OCI-LY1 (cell line): ENCODE measurements around the gene JADE1.

Experiments
- H2AFZ ChIP-seq: fragments of 200-600 bp; sonication (generic), shearing (Covaris generic); 2 replicates; pipeline ENCODE4 v1.6.0; 2014; ENCODE audit warnings: antibody characterized with exemption, mild to moderate bottlenecking, low read length
- H3F3A ChIP-seq: fragments of 200-600 bp; sonication (generic), shearing (Covaris generic); 2 replicates; pipeline ENCODE4 v1.6.0; 2014; ENCODE audit warnings: mild to moderate bottlenecking, antibody characterized with exemption, low read length, moderate library complexity; ENCODE audit not compliant: insufficient read depth
- H3K27ac ChIP-seq: fragments of 200-600 bp; sonication (generic); 2 replicates; pipeline ENCODE4 v1.5.1; 2014; ENCODE audit warnings: low read length, mixed run types, mild to moderate bottlenecking, low read depth; ENCODE audit not compliant: poor library complexity, severe bottlenecking
- H3K27me3 ChIP-seq: fragments of 200-600 bp; sonication (generic); 2 replicates; pipeline ENCODE4 v1.6.0; 2014; ENCODE audit warnings: antibody characterized with exemption, mild to moderate bottlenecking, low read length, moderate library complexity; ENCODE audit not compliant: insufficient read depth
- H3K36me3 ChIP-seq: fragments of 200-600 bp; sonication (generic); 2 replicates; pipeline ENCODE4 v1.6.1; 2014; ENCODE audit warnings: mild to moderate bottlenecking, antibody characterized with exemption, low read length, moderate library complexity, mixed read lengths; ENCODE audit not compliant: insufficient read depth
- H3K4me1 ChIP-seq: fragments of 200-600 bp; sonication (generic); 2 replicates; pipeline ENCODE4 v1.5.1; 2014; ENCODE audit warnings: mild to moderate bottlenecking, low read length, moderate library complexity; ENCODE audit not compliant: insufficient read depth, severe bottlenecking
- H3K4me2 ChIP-seq: fragments of 200-600 bp; sonication (generic), shearing (Covaris generic); 2 replicates; pipeline ENCODE4 v1.6.1; 2014; ENCODE audit warnings: low read length
- H3K4me3 ChIP-seq: fragments of 200-600 bp; sonication (generic); 2 replicates; pipeline ENCODE4 v1.5.1; 2014; ENCODE audit warnings: low read length, low read depth, mild to moderate bottlenecking, mixed read lengths; ENCODE audit not compliant: poor library complexity, severe bottlenecking
- H3K79me2 ChIP-seq: fragments of 200-600 bp; shearing (Covaris generic); 2 replicates; pipeline ENCODE4 v1.6.1; 2016; ENCODE audit warnings: mixed run types, low read length, mixed read lengths; ENCODE audit not compliant: insufficient read depth
- H3K9ac ChIP-seq: fragments of 200-600 bp; sonication (generic), shearing (Covaris generic); 2 replicates; pipeline ENCODE4 v1.6.1; 2014; ENCODE audit warnings: mild to moderate bottlenecking, low read length, mixed read lengths
- H3K9me2 ChIP-seq: fragments of 200-600 bp; sonication (generic), shearing (Covaris generic); 2 replicates; pipeline ENCODE4 v1.6.1; 2014; ENCODE audit warnings: low read depth, mild to moderate bottlenecking, low read length, mixed read lengths
- H3K9me3 ChIP-seq: fragments of 200-600 bp; shearing (Covaris generic); 2 replicates; pipeline ENCODE4 v1.6.1; 2014; ENCODE audit warnings: low read length, mixed read lengths
- H4K20me1 ChIP-seq: fragments of 200-600 bp; sonication (generic), shearing (Covaris generic); 2 replicates; pipeline ENCODE4 v1.6.0; 2016; ENCODE audit warnings: mild to moderate bottlenecking, low read length; ENCODE audit not compliant: insufficient read depth
- EZH2 ChIP-seq: fragments of 200-600 bp; sonication (generic), shearing (Covaris generic); IDR thresholded peaks from 2 replicates; pipeline ENCODE4 v1.8.0; 2017; ENCODE audit warnings: borderline replicate concordance, mixed run types, mild to moderate bottlenecking, antibody characterized with exemption, low read length, moderate library complexity, mixed read lengths
- TF ChIP-seq, protein P1 (sequence below): fragments of 200-600 bp; sonication (generic), shearing (Covaris generic); IDR thresholded peaks from 2 replicates; pipeline ENCODE4 v1.5.1; 2017; ENCODE audit warnings: mild to moderate bottlenecking, antibody characterized with exemption, low read length, moderate library complexity, mixed read lengths

JADE1 gene

GRCh38 chr4:128855621-128856020 lies 46.1 kb downstream of the JADE1 start:
- Histone ChIP-seq H3F3A (no peaks in the 10 kb centered on the region), H2AFZ (no peak overlapping the region), H3K79me2 (no peaks in the 10 kb centered on the region; the same call in 1 of the 2 replicates), H3K27me3 (no peaks in the 10 kb centered on the region), H3K4me3 (no peak overlapping the region), H3K4me2 (no peak overlapping the region), H3K9me2 (no peaks in the 10 kb centered on the region), H3K36me3 (peaks cover 98% of the 10 kb centered on the region), H3K9me3 (no peaks in the 10 kb centered on the region), H3K9ac (no peak overlapping the region), H4K20me1 (no peaks in the 10 kb centered on the region), H3K4me1 (no peaks in the 10 kb centered on the region), H3K27ac (no peak overlapping the region)
- TF ChIP-seq EZH2: no peak
- TF ChIP-seq, protein P1, sequence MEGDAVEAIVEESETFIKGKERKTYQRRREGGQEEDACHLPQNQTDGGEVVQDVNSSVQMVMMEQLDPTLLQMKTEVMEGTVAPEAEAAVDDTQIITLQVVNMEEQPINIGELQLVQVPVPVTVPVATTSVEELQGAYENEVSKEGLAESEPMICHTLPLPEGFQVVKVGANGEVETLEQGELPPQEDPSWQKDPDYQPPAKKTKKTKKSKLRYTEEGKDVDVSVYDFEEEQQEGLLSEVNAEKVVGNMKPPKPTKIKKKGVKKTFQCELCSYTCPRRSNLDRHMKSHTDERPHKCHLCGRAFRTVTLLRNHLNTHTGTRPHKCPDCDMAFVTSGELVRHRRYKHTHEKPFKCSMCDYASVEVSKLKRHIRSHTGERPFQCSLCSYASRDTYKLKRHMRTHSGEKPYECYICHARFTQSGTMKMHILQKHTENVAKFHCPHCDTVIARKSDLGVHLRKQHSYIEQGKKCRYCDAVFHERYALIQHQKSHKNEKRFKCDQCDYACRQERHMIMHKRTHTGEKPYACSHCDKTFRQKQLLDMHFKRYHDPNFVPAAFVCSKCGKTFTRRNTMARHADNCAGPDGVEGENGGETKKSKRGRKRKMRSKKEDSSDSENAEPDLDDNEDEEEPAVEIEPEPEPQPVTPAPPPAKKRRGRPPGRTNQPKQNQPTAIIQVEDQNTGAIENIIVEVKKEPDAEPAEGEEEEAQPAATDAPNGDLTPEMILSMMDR: no peak

DNA sequence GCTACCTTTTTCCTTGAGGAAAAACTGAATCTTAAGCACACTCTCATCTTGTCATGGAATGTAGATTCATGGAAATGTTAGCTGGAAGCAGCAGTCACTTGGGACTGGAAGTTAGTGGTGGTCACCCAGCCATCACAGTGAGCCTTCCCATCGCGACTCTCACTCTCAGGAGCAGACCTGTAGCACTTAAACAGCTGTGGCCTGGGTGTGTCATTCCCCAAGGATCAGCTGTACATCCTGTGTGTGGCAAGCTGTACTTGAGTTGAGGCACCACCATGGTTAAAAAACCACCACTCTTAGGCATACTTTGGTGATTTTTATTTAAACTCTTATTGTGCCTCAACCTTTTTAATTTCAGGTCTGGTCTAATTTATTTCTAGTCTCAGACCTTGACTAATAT lies 46.7 kb downstream of the JADE1 start:
- no peak overlapping the region for H3K9ac ChIP-seq
- no peaks in the 10 kb centered on the region for H3K9me2 ChIP-seq
- no peaks in the 10 kb centered on the region for H3K4me1 ChIP-seq
- no peak overlapping the region for H3K27ac ChIP-seq
- peaks cover 98% of the 10 kb centered on the region for H3K36me3 ChIP-seq
- H3K79me2 ChIP-seq: no peaks in the 10 kb centered on the region; the same call in 1 of the 2 replicates
- H3F3A ChIP-seq: no peaks in the 10 kb centered on the region
- H3K4me3 ChIP-seq: no peak overlapping the region
- H3K9me3 ChIP-seq: no peaks in the 10 kb centered on the region
- H3K27me3 ChIP-seq: no peaks in the 10 kb centered on the region
- no peaks in the 10 kb centered on the region for H4K20me1 ChIP-seq
- H3K4me2 ChIP-seq: no peak overlapping the region
- TF ChIP-seq, protein P1: no peak
- no peak for TF ChIP-seq EZH2
- no peak overlapping the region for H2AFZ ChIP-seq

DNA sequence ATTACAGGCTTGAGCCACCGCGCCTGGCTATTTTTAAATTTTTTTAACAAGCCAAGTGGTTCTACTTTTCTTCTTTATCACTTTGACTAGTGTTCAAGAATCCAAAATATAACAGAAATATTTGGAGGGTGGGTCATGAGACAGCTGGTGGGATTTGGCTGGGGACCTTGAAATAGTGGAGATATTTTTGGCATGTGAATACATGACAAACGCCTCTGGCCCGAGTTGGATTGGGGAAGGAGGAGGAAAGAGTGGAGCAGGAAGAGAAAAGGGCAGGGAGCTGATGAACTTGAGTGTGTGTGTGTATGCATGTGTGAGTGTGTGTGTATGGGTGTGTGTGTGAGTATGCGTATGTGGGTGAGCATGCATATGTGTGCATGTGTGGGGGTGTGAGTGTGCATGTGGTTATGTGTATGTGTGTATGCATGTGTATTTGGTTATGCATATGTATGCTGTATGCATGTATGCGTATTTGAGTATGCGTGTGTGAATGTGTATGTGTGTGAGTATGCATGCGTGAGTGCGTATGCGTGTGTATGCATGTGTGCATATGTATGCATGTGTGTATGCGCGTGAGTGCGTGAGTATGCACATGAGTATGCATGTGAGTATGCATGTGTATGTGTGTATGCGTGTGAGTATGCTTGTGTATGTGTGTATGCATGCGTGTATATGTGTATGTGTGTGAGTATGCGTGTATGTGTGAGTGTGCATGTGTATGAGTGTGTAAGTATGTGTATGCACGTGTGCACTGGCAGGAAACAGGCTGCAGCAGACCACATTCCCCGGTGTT lies 49.6 kb downstream of the JADE1 start:
- Histone ChIP-seq H3K4me2 (no peak overlapping the region), H3K4me3 (no peak overlapping the region), H3K79me2 (no peaks in the 10 kb centered on the region), H3K27ac (no peak overlapping the region), H3K9me3 (no peaks in the 10 kb centered on the region), H2AFZ (no peak overlapping the region), H3K36me3 (peaks cover 99% of the 10 kb centered on the region), H3K4me1 (no peaks in the 10 kb centered on the region), H3K27me3 (no peaks in the 10 kb centered on the region), H4K20me1 (no peaks in the 10 kb centered on the region), H3F3A (no peaks in the 10 kb centered on the region), H3K9ac (no peak overlapping the region), H3K9me2 (no peaks in the 10 kb centered on the region)
- no peak for TF ChIP-seq EZH2
